ENCODE data around the gene DIO3.

DNA sequence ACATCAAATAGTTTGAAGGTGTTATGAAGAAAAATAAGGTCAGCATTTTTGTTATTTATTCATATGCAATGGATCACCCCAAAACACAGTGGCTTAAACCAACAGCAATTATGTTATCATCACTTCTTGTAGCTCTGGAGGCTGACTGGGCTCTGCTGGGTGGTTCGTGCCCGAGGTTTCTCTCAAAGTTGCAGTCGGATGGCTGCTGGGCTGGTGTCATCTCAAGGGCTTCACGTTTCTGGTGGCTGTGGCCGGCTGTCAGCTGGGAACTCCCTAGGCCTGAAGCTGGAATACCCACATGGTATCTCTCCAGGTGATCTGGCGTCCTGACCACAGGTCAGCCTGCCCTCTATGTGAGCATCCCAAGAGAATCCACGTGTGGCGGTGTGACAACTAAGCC, 12.0 kb downstream of the DIO3 start:
- TF ChIP-seq, protein P1, sequence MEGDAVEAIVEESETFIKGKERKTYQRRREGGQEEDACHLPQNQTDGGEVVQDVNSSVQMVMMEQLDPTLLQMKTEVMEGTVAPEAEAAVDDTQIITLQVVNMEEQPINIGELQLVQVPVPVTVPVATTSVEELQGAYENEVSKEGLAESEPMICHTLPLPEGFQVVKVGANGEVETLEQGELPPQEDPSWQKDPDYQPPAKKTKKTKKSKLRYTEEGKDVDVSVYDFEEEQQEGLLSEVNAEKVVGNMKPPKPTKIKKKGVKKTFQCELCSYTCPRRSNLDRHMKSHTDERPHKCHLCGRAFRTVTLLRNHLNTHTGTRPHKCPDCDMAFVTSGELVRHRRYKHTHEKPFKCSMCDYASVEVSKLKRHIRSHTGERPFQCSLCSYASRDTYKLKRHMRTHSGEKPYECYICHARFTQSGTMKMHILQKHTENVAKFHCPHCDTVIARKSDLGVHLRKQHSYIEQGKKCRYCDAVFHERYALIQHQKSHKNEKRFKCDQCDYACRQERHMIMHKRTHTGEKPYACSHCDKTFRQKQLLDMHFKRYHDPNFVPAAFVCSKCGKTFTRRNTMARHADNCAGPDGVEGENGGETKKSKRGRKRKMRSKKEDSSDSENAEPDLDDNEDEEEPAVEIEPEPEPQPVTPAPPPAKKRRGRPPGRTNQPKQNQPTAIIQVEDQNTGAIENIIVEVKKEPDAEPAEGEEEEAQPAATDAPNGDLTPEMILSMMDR (conservative IDR thresholded peaks at IDR 0.05 in 1 of 2, IDR thresholded peaks at IDR 0.05 in 1 of 2; ENCODE audit: extremely low read depth in 1 of 2, insufficient read depth in 1 of 2, low read depth in 1 of 2, low read length in 2 of 2): no peak
- TF ChIP-seq EZH2 (IDR thresholded peaks at IDR 0.05; ENCODE audit: borderline replicate concordance, low read length): no peak

Data from mammary epithelial cell (primary cell).